Activated CD8-positive, alpha-beta T cell treated with anti-CD3 and anti-CD28 coated beads, Interleukin-2, amount 10 ng/mL, durations not matched to agents 7 days and 5 days (primary cell): Measurements from ENCODE around the gene CSNK1G1. TPM values are rescaled to one million over a fixed set of nuclear protein-coding genes. Genes with fewer than 3 reads are reported as not detected.
A peak's percentile ranks its signal among the peaks of the same experiment; 100 is the strongest.
"Not testable (repeated sequence)": the region's sequence is repeated elsewhere in the genome, so short reads cannot be mapped to it uniquely, and the experiment has no call there.

Experiments
- ATAC-seq: fragments of 150-1000 bp; cut with Tn5 transposase; one replicate; pipeline ENCODE4 v1.10.0; 2021; ENCODE audit warnings: moderate library complexity
- CTCF ChIA-PET: fragments of 350-600 bp; sonication (Branson Sonifier 250); formaldehyde crosslinking; loops from one replicate; lab custom pipeline; 2021; ENCODE audit warnings: antibody characterized with exemption; lab: Charles Lee
- POLR2A ChIA-PET: fragments of 350-600 bp; sonication (Branson Sonifier 250); formaldehyde crosslinking; loops from one replicate; lab custom pipeline; 2021; ENCODE audit warnings: antibody characterized with exemption; lab: Charles Lee
- DNase-seq: peaks from one replicate; pipeline ENCODE4 v3.0.0-alpha.2; 2020
- H3K27ac Mint-ChIP-seq: one replicate; pipeline ENCODE4 v1.8.0; 2021; ENCODE audit warnings: mild to moderate bottlenecking, mixed read lengths
- H3K27me3 Mint-ChIP-seq: one replicate; pipeline ENCODE4 v1.8.0; 2021; ENCODE audit warnings: low read depth, mixed read lengths
- H3K36me3 Mint-ChIP-seq: one replicate; pipeline ENCODE4 v1.8.0; 2021; ENCODE audit warnings: low read depth, mixed read lengths
- H3K4me1 Mint-ChIP-seq: one replicate; pipeline ENCODE4 v1.8.0; 2021; ENCODE audit warnings: low read depth, mixed read lengths
- H3K4me3 Mint-ChIP-seq: one replicate; pipeline ENCODE4 v1.8.0; 2021; ENCODE audit warnings: mild to moderate bottlenecking, mixed read lengths
- H3K9me3 Mint-ChIP-seq: one replicate; pipeline ENCODE4 v1.8.0; 2022; ENCODE audit warnings: mixed read lengths; ENCODE audit not compliant: insufficient read depth
- total RNA-seq, 2 experiments: library from RNA; stranded (reverse); gene quantifications; one replicate each; pipeline ENCODE4 v1.2.3, GENCODE V29; 2021

The CSNK1G1 gene
- total RNA-seq, 2 experiments from 2014 or later = 26.8 to 28.2 TPM

DNA sequence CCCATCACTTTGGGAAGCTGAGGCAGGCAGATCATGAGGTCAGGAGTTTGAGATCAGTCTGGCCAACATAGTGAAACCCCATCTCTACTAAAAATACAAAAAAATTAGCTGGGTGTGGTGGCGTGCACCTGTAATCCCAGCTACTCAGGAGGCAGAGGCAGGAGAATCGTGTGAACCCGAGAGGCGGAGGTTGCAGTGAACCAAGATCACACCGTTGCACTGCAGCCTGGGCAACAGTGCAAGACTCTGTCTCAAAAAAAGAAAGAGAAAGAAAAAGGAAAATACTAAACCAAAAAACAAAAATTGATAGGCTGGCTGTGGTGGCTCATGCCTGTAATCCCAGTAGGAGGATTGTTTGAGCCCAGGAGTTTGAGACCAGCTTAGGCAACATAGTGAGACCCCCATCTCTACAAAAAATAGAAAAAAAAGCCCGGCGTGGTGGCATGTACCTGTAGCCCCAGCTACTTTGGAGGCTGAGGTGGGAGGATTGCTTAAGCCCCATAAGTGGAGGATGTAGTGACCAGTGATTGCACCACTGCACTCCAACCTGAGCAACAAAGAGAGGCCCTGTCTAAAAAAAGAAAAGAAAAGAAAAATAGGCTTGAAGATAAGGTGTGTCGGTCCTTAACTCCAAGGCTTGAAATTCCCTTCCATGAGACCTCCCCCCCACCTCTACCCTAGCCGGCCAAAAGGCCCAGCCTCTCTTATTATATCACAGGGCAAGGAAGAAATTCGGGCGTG lies 24.3 kb upstream of the CSNK1G1 start:
- DNase-seq, ATAC-seq, H3K9me3 Mint-ChIP-seq, H3K27me3 Mint-ChIP-seq, CTCF ChIA-PET: not testable (repeated sequence)
- Mint-ChIP-seq H3K27ac (peak overlapping the region; percentile 90), H3K36me3 (peaks cover 30% of the 10 kb centered on the region), H3K4me3 (peak overlapping the region; percentile 96), H3K4me1 (peaks cover 21% of the 10 kb centered on the region)
- POLR2A ChIA-PET = interaction anchor here (0.6 to 0.9 kb wide), 4 partner anchors 8 to 543 kb away, joined by 3 to 5 read pairs (median 4); no protein-coding TSS in a partner anchor

DNA sequence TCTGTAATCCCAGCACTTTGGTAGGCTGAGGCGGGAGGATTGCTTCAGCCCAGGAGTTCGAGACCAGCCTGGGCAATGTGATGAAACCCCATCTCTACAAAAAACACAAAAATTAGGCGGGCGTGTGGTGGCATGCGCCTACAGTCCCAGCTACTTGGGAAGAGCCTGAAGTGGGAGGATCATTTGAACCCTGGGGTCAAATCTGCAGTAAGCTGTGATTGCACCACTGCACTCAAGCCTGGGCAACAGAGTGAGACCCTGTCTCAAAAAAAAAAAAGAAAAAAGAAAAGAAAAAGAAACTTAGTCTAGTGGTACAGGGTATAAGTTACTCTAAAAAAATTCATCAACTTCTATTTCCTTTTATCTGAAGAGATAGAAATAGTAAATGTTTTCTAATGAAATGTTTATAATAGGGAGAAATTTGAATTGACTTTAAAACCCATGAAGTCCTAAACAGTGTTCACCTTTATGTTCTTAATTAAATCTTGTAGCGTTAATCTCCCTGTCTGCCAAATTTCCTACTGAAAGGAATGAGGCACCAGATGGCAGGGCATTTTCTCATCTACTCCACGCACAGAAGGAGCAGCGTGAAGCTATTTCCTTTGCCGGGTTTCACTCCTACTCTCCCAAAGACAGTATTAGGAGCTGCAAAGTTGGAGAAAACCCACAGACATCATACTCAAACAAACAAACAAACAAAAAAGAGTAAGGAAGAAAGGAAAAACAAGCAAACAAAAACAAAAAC lies 23.4 kb upstream of the CSNK1G1 start:
- ATAC-seq = no peak
- Mint-ChIP-seq H3K4me3 (peak overlapping the region; percentile 96), H3K27me3 (no peaks in the 10 kb centered on the region), H3K4me1 (peaks cover 21% of the 10 kb centered on the region), H3K9me3 (no peaks in the 10 kb centered on the region), H3K36me3 (peaks cover 34% of the 10 kb centered on the region), H3K27ac (peak overlapping the region; percentile 56)
- ChIA-PET CTCF (no interaction called here), POLR2A (interaction anchor here (0.8 kb wide), 1 partner anchor 9 kb away, joined by 4 read pairs; no protein-coding TSS in a partner anchor)
- no peak for DNase-seq

DNA sequence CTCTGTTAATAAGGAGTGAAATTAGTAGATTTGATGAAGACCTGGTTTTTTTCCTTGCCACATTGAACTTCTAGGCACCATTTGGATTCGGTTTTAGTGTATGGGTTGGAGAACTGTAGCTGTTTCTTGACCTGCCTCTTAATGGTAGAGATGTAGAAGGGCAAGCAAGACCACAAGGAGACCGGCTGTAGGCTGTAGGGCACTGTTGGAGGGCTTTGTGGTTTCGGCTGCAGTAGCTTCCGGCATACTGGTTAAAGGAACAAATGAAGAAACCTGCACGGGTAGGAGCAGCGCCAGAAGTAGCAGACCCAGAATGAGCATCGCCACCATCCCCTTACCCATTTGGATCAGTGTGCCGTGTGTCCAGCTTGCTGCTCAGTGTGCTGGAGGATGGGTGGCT lies 17.4 kb upstream of the CSNK1G1 start:
- ChIA-PET POLR2A (interaction anchor here (0.6 kb wide), 1 partner anchor 278 kb away, joined by 3 read pairs; the partner anchor contains the start of gene SNX1), CTCF (interaction anchor here (1.3 kb wide), 1 partner anchor 17 kb away, joined by 4 read pairs; the partner anchor contains the start of gene CSNK1G1)
- peak; percentile 54 for ATAC-seq
- peaks cover 15% of the 10 kb centered on the region for H3K4me1 Mint-ChIP-seq
- peak overlapping the region; percentile 50 for H3K4me3 Mint-ChIP-seq
- no peaks in the 10 kb centered on the region for H3K9me3 Mint-ChIP-seq
- H3K27me3 Mint-ChIP-seq = no peaks in the 10 kb centered on the region
- H3K27ac Mint-ChIP-seq = peak overlapping the region; percentile 82
- peaks cover 48% of the 10 kb centered on the region for H3K36me3 Mint-ChIP-seq
- DNase-seq = no peak

DNA sequence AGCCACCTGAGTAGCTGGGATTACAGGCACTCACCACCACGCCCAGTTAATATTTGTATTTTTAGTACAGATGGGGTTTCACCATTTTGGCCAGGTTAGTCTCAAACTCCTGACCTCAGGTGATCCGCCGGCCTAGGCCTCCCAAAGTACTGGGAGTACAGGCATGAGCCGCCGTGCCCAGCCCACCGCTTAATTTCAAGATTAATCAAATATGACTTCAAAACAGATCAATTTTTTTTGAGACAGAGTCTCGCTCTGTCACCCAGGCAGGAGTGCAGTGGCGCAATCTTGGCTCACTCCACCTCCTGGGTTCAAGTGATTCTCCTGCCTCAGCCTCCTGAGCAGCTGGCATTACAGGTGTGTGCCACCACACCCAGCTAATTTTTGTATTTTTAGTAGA lies 15.4 kb upstream of the CSNK1G1 start:
- H3K9me3 Mint-ChIP-seq, H3K27ac Mint-ChIP-seq, H3K27me3 Mint-ChIP-seq, ATAC-seq, H3K4me3 Mint-ChIP-seq, DNase-seq, CTCF ChIA-PET, POLR2A ChIA-PET: not testable (repeated sequence)
- Mint-ChIP-seq H3K36me3 (peaks cover 41% of the 10 kb centered on the region), H3K4me1 (peaks cover 15% of the 10 kb centered on the region)

DNA sequence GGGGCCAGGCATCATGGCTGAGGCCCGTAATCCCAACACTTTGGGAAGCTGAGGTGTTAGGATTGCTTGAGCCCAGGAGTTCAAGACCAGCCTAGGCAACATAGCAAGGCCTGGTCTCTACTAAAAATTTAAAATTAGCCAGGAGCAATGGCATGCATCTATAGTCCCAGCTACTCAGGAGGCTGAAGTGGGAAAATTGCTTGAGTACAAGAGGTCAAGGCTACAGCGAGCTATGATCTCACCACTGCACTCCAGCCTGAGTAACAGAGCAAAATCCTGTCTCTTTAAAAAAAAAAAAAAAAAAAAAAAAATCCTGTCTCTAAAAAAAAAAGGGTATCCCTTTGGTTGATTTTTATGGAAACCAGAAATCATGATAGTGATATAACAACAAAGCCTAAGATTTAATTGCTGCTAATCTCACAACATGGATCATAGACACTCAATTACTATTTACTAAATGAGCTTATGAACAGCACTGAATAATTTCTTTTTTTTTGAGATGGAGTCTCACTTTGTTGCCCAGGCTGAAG lies 13.2 kb upstream of the CSNK1G1 start:
- no peaks in the 10 kb centered on the region for H3K9me3 Mint-ChIP-seq
- peaks cover 34% of the 10 kb centered on the region for H3K36me3 Mint-ChIP-seq
- no peak overlapping the region for H3K27ac Mint-ChIP-seq
- CTCF ChIA-PET = interaction anchor here (1.6 kb wide), 1 partner anchor 13 kb away, joined by 7 read pairs; the partner anchor contains the start of gene CSNK1G1
- no peak for DNase-seq
- H3K27me3 Mint-ChIP-seq = no peaks in the 10 kb centered on the region
- no peak overlapping the region for H3K4me3 Mint-ChIP-seq
- peaks cover 10% of the 10 kb centered on the region for H3K4me1 Mint-ChIP-seq
- no peak for ATAC-seq
- POLR2A ChIA-PET = no interaction called here

DNA sequence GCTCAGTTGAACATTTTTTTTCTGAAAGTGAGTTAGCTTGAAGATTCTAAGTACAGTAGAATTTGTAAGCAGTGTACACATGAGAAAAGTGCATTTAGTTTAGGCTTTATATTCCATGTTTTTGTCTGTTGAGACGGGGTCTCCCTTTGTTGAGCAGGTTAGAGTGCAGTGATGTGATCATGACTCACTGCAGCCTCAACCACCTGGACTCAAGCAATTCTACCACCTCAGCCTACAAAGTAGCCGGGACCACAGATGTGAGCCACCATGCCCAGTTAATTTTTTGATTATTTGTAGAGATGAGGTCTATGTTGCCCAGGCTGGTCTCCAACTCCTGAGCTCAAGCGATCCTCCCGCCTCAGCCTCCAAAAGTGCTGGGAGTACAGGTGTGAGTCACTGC lies 5.3 kb upstream of the CSNK1G1 start:
- POLR2A ChIA-PET = no interaction called here
- DNase-seq (no peak), ATAC-seq (no peak)
- CTCF ChIA-PET = interaction anchor here (1.2 kb wide), 1 partner anchor 171 kb away, joined by 3 read pairs; no protein-coding TSS in a partner anchor
- H3K36me3 Mint-ChIP-seq = peaks cover 25% of the 10 kb centered on the region
- H3K4me1 Mint-ChIP-seq = peaks cover 17% of the 10 kb centered on the region
- H3K4me3 Mint-ChIP-seq = no peak overlapping the region
- no peak overlapping the region for H3K27ac Mint-ChIP-seq
- no peaks in the 10 kb centered on the region for H3K27me3 Mint-ChIP-seq
- H3K9me3 Mint-ChIP-seq = no peaks in the 10 kb centered on the region

DNA sequence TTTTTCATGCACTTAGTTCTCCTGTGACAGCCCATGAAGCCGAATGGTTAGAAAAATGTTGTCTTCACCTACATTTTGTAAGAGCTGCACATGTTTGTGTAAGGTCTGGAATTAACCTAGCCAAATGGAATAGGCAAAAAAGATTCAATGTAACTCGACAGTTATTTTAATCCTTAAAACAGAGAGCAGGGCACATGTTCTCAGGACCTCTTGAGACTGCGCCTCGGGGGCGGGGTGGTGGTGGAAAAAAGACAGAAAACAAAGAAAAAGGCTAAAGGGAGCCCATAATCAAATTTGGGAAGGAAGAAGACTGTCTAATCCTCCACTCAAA lies 702 bp upstream of the CSNK1G1 start:
- no peaks in the 10 kb centered on the region for H3K27me3 Mint-ChIP-seq
- DNase-seq = no peak
- CTCF ChIA-PET = interaction anchor here (0.9 to 2.7 kb wide), 6 partner anchors 13 to 371 kb away, joined by 3 to 9 read pairs (median 4); partner anchors contain the start of gene TRIP4
- POLR2A ChIA-PET = interaction anchor here (0.7 to 1.9 kb wide), 2 partner anchors 31 to 193 kb away, joined by 3 to 5 read pairs; partner anchors contain the start of gene TRIP4
- H3K27ac Mint-ChIP-seq = peak overlapping the region; percentile 86
- H3K4me3 Mint-ChIP-seq = peak overlapping the region; percentile 90
- no peak for ATAC-seq
- H3K9me3 Mint-ChIP-seq = no peaks in the 10 kb centered on the region
- H3K36me3 Mint-ChIP-seq = peaks cover 11% of the 10 kb centered on the region
- H3K4me1 Mint-ChIP-seq = peaks cover 26% of the 10 kb centered on the region

DNA sequence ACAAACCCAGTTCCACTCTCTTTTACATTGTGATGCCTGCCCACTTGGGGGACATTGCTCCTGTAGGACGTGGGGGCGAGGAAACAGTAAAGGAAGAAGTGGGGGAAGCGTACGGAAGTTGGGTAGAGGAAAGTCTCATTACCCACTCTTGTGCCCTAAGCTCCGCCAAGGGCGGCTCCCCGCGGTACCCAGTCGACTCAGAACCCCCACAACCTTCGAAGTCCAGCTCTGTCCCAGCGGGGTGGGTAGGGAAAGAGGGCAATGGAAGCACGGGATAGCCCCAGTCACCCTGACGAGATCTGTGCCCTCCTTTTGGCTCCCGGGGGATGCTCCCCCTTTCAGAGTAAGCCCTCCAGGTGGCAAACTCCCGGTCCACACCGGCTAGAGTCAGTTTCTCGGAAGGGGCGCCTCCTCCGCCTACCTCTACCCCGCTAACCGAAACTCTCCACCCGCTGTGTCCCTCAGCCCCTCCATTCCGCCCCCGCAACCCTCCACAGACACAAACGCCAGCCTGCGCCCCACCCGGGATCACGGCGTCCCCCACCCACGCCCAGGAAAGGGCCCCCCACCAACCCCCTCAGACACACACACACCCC lies 527 bp downstream of the CSNK1G1 start:
- Mint-ChIP-seq H3K27ac (peak overlapping the region; percentile 86), H3K4me1 (peaks cover 26% of the 10 kb centered on the region), H3K27me3 (no peaks in the 10 kb centered on the region), H3K4me3 (peak overlapping the region; percentile 90), H3K9me3 (no peaks in the 10 kb centered on the region), H3K36me3 (peaks cover 7% of the 10 kb centered on the region)
- POLR2A ChIA-PET = interaction anchor here (0.6 to 1.9 kb wide), 4 partner anchors 32 to 236 kb away, joined by 3 to 5 read pairs (median 4); partner anchors contain the start of gene TRIP4
- ATAC-seq (peak; percentile 37), DNase-seq (peak; percentile 41)
- CTCF ChIA-PET = interaction anchor here (0.6 to 2.7 kb wide), 9 partner anchors 10 to 372 kb away, joined by 3 to 9 read pairs (median 4); partner anchors contain the start of gene TRIP4

DNA sequence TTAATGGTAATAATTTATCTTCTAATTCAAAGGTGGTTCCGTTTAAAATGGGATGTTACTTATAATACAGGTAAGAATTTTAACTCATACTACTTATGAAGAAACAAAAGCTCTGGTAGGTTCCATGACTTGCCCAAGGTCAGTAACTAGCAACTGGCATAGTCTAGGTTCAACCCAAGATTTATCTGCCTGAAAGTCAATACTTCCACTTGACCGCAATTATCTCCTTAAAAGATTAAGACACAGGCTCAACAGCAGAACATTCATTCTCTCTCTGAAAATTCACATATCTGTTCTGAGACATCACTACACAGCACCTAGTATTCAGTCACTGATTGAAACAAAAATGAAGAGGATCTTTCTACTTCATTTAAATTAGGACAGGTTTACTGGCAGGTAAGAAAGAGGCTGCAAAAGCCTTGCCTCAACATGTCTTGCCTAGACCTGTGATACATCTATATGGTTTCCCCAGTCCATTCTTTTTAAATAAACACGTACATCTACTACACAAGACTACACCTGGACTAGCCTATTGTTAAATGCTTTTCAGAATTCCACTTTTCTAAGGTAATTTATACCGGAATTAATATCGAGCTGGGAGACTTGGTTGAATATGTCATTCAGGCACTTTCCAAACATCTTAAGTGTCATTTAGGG lies 1.2 kb downstream of the CSNK1G1 start:
- CTCF ChIA-PET = interaction anchor here (2.7 kb wide), 1 partner anchor 33 kb away, joined by 9 read pairs; the partner anchor contains the start of gene TRIP4
- POLR2A ChIA-PET = interaction anchor here (1.1 to 1.9 kb wide), 2 partner anchors 33 to 125 kb away, joined by 4 to 5 read pairs; partner anchors contain the start of gene TRIP4

DNA sequence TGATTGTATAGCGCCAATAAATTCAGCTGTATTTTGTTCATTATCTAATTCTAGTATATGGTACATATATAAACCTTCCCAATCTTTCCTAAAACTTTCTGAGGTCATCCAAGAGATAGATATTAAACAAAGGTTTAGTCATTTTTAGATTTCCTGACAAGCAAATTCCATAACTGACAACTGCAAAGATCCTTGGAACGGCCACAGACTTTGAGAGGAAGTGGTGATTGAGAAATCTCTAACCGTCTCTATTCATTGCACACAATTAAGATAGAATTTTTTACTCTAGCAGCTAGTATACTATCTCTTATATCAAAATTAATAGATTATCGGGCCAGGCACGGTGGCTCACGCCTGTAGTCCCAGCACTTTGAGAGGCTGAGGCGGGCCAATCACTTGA lies 4.7 kb downstream of the CSNK1G1 start:
- ATAC-seq (no peak), DNase-seq (no peak)
- peaks cover 12% of the 10 kb centered on the region for H3K4me1 Mint-ChIP-seq
- peaks cover 17% of the 10 kb centered on the region for H3K36me3 Mint-ChIP-seq
- H3K9me3 Mint-ChIP-seq = no peaks in the 10 kb centered on the region
- H3K27me3 Mint-ChIP-seq = no peaks in the 10 kb centered on the region
- no peak overlapping the region for H3K4me3 Mint-ChIP-seq
- CTCF ChIA-PET = no interaction called here
- H3K27ac Mint-ChIP-seq = no peak overlapping the region
- POLR2A ChIA-PET = no interaction called here

More for the DNA sequence above, 1.2 kb downstream of the CSNK1G1 start:
- Mint-ChIP-seq H3K27me3 (no peaks in the 10 kb centered on the region), H3K9me3 (no peaks in the 10 kb centered on the region), H3K36me3 (peaks cover 7% of the 10 kb centered on the region), H3K4me1 (peaks cover 26% of the 10 kb centered on the region), H3K4me3 (peak overlapping the region; percentile 90), H3K27ac (peak overlapping the region; percentile 86)
- no peak for ATAC-seq
- DNase-seq = no peak
